Heart right ventricle (tissue), 16 donors: ENCODE results near the gene ADCK1. TPM values are rescaled to one million over a fixed set of nuclear protein-coding genes. Genes with fewer than 3 reads are reported as not detected.

Source experiments
- ATAC-seq, 8 donors: fragments of 200-7000 bp; cut with Tn5 transposase; one replicate each; pipeline ENCODE4 v1.9.1; 2020; ENCODE audit warnings: mild to moderate bottlenecking in 8 of 8, moderate library complexity in 8 of 8, moderate number of reproducible peaks in 1 of 8
- DNase-seq, 2 donors: peaks; one replicate each; pipeline ENCODE4 v3.0.0-alpha.2; 2020
- H3K27ac ChIP-seq, 10 donors: fragments of 200-600 bp; sonication (generic) in 2 of 10; one replicate each; pipeline versions ENCODE4 v1.5.0 to v1.8.0; 2020 to 2022; ENCODE audit warnings: mild to moderate bottlenecking in 3 of 10
- H3K27me3 ChIP-seq, 7 donors: fragments of 200-600 bp; one replicate each; pipeline ENCODE4 v1.8.0; 2021 to 2022; ENCODE audit warnings: mild to moderate bottlenecking in 2 of 7
- H3K36me3 ChIP-seq, 9 donors: fragments of 200-600 bp; sonication (generic) in 1 of 9; one replicate each; pipeline versions ENCODE4 v1.5.0 to v1.8.0; 2020 to 2022; ENCODE audit warnings: mild to moderate bottlenecking in 2 of 9
- H3K4me1 ChIP-seq, 9 donors: fragments of 200-600 bp; sonication (generic) in 1 of 9; one replicate each; pipeline versions ENCODE4 v1.5.0 to v1.8.0; 2020 to 2022; ENCODE audit warnings: mild to moderate bottlenecking in 4 of 9
- H3K4me3 ChIP-seq, 10 donors: fragments of 200-600 bp; sonication (generic) in 2 of 10; one replicate each; pipeline versions ENCODE4 v1.5.0 to v1.8.0; 2020 to 2022; ENCODE audit warnings: mild to moderate bottlenecking in 7 of 10, moderate library complexity in 2 of 10
- H3K9me3 ChIP-seq, 11 donors: fragments of 200-600 bp in 10 of 11; sonication (generic) in 2 of 11; one replicate each; pipeline versions ENCODE4 v1.5.0 to v1.8.0; 2013 to 2022; ENCODE audit warnings: mild to moderate bottlenecking in 2 of 11, control low read depth in 1 of 11, moderate library complexity in 1 of 11
- WGBS, 2 donors: extraction: QIAGEN DNeasy Blood & Tissue Kit; methylation state at CpG; one replicate each; pipeline ENCODE4 v1.1.7; 2013; ENCODE audit warnings: inconsistent platforms in 1 of 2; 5-methylcytosine and 5-hydroxymethylcytosine counted together
- intact Hi-C, 10 donors: fragments of 100-400 bp; cut with DNase I; formaldehyde crosslinking; loops; one replicate each; pipeline versions ENCODE4 v1.11.1 to v1.14.2; 2022
- polyA plus RNA-seq, 2 donors: library from polyadenylated mRNA; stranded (reverse); fragments of 200-250 nt; gene quantifications; one replicate each; pipeline ENCODE4 v1.2.3, GENCODE V29; 2013
- total RNA-seq, 10 donors: library from RNA; stranded (reverse); fragmentation: NEBNext Ultra II Directional in 3 of 10; extraction: Animal tissue kit (Norgen Biotek cat#: 25700) in 3 of 10; gene quantifications; one replicate each; pipeline versions ENCODE4 v1.2.1 to v1.2.4, GENCODE V29; 2021 to 2023
- TF ChIP-seq, protein P1 (sequence below), 9 donors: fragments of 200-600 bp; sonication (generic) in 2 of 9; IDR thresholded peaks; one replicate each; pipeline versions ENCODE4 v1.5.0 to v1.8.0; 2021 to 2022; ENCODE audit warnings: antibody characterized with exemption in 9 of 9, mild to moderate bottlenecking in 5 of 9, moderate library complexity in 1 of 9
- donor health status: Arrhythmogenic right ventricular cardiomyopathy.
- donor health status: ischemic (EF 13 %, LVEDD 7.1; RV severe dilation, severe dysfunction).
- donor health status: healthy with polysubstance abuse.
- donor health status: DM: no; HTN: yes; CAD: no.
- donor health status: DM: no; HTN: no; CAD: no.
- donor health status: ischemic (EF 25% LVEDD 6.9; RV normal size, moderate dysfunction).
- donor health status: ischemic (EF 25% LVEDD 5.7; RV mildly dilated, moderate dysfunction).
- donor health status: healthy.
- donor health status: DM: yes; HTN: yes; CAD: no.
- donor health status: Ischemic cardiomyopathy.
- donor health status: ischemic (EF 35%, LVEDD 5.7; RV mildly dilated, moderate dysfunction).
- donor health status: nonischemic (EF 11% LVEDD 7.7; RV severe dilation, severe dysfunction).
- donor health status: DM: yes; HTN: yes; CAD: no.
- donor health status: PGD.
- donor health status: ischemic (EF 29% LVEDD 5.4; RV normal size, mild dysfunction).
- donor health status: nonischemic (EF 23%, LVEDD 6.1; RV moderate dilation, normal function).

The ADCK1 gene
- total and polyA plus RNA-seq, 12 donors = 6.2 to 33.9 (median 7.3) TPM

DNA sequence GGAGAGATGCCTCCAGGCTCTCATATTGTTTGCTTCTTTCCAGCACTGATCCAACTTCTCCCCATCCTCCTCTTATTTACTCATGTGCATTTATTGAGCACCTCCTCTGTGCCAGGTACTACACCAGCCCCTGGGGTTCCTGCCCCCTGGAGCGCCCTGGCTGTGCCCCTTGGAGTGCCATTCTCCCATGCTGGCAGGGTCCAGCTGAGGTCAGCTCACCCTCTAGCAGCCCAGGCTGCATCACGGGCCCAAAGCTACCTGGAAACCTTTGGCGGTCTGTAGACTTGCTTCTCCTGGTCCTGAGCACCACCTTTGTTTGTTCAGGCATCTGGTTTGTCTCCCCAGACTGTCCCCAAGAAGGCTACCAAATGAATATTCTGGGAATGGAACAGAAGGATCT, 67.0 kb downstream of the ADCK1 start:
- Histone ChIP-seq H3K9me3 (peaks cover 0 to 8% (median 0%) of the 10 kb centered on the region in 11 donors), H3K27me3 (no peaks in the 10 kb centered on the region), H3K36me3 (no peaks in the 10 kb centered on the region), H3K4me3 (no peak overlapping the region), H3K4me1 (peaks cover 0 to 3% (median 0%) of the 10 kb centered on the region in 9 donors), H3K27ac (no peak overlapping the region)
- ATAC-seq (no peak), DNase-seq (no peak)
- intact Hi-C loops = loop anchor here in 8 of 10 donors (10.0 kb wide), 5 partner anchors 98 to 728 kb away; no protein-coding TSS in a partner anchor
- 94 to 95% methylated on average over 3 of the region's 3 CpGs for WGBS, 2 donors
- TF ChIP-seq, protein P1, sequence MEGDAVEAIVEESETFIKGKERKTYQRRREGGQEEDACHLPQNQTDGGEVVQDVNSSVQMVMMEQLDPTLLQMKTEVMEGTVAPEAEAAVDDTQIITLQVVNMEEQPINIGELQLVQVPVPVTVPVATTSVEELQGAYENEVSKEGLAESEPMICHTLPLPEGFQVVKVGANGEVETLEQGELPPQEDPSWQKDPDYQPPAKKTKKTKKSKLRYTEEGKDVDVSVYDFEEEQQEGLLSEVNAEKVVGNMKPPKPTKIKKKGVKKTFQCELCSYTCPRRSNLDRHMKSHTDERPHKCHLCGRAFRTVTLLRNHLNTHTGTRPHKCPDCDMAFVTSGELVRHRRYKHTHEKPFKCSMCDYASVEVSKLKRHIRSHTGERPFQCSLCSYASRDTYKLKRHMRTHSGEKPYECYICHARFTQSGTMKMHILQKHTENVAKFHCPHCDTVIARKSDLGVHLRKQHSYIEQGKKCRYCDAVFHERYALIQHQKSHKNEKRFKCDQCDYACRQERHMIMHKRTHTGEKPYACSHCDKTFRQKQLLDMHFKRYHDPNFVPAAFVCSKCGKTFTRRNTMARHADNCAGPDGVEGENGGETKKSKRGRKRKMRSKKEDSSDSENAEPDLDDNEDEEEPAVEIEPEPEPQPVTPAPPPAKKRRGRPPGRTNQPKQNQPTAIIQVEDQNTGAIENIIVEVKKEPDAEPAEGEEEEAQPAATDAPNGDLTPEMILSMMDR (IDR thresholded peaks at IDR 0.05) = no peak

DNA sequence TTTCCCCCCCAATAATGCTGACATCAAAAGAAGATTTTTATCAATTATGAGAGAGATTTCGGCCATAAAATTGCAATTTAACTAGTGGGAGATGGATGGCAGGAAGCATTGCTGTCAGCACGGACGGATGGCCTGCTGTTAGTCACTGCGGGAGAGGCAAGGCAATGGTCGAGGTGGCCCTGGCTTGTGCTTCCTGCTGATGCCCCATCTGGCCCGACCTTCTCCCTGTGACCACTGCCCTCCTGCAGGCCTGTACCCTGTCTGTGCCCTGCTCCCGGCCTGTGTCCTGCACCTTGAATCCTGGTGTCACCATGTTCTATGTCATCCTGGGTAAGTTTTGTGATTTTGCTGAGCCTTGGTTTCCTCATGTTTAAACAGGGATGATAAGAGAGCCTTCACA, 67.6 kb downstream of the ADCK1 start:
- H3K4me3 ChIP-seq = no peak overlapping the region
- DNase-seq (no peak), ATAC-seq (no peak)
- WGBS, 2 donors = 78 to 82% methylated on average over 7 of the region's 7 CpGs
- H3K9me3 ChIP-seq = peaks cover 0 to 8% (median 0%) of the 10 kb centered on the region in 11 donors
- no peaks in the 10 kb centered on the region for H3K4me1 ChIP-seq
- H3K36me3 ChIP-seq = no peaks in the 10 kb centered on the region
- H3K27me3 ChIP-seq = no peaks in the 10 kb centered on the region
- intact Hi-C loops = loop anchor here in 8 of 10 donors (10.0 kb wide), 5 partner anchors 97 to 727 kb away; no protein-coding TSS in a partner anchor
- H3K27ac ChIP-seq = no peak overlapping the region
- TF ChIP-seq, protein P1 (IDR thresholded peaks at IDR 0.05) = no peak

DNA sequence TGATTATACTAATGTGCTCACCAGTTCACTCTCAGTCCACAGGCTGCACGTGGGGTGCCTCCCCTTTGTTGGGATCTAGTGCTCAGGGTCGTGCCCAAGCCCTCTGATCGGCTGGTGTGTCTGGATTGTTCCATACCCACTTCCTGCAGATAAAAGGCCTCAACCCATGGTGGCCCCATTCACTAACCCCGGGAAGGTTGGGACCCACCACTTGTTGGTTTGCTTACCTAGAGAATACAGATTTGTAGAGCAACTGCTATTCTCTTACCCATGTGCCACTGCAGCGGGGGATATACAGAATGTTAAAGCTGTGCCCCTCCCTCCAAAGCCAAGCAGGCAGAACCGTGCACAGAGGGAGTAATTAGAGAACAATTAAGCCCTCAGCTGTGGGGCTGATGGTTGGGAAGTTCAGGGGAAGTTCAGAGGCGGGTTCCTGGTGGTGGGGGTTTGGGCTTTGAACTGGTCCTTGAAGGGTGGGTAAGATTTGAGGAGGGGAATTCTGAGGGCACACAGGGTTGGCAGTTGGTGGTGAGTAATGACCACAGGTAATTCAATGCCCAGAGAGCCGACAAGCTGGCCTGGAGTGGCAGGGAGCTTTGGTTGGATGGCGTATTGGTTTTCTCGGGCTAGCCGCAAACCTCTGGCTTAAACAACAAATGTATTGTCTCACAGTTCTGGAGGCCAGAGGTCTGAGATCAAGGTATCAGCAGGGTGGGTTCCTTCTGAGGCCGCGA, 68.8 kb downstream of the ADCK1 start:
- Histone ChIP-seq H3K4me3 (no peak overlapping the region), H3K4me1 (no peaks in the 10 kb centered on the region), H3K27ac (no peak overlapping the region), H3K27me3 (no peaks in the 10 kb centered on the region), H3K9me3 (peaks cover 0 to 8% (median 0%) of the 10 kb centered on the region in 11 donors), H3K36me3 (no peaks in the 10 kb centered on the region)
- DNase-seq (no peak), ATAC-seq (no peak)
- TF ChIP-seq, protein P1 (IDR thresholded peaks at IDR 0.05) = no peak
- intact Hi-C loops = loop anchor here in 8 of 10 donors (10.0 kb wide), 5 partner anchors 96 to 726 kb away; no protein-coding TSS in a partner anchor
- WGBS, 2 donors = 84 to 87% methylated on average over 13 of the region's 13 CpGs

DNA sequence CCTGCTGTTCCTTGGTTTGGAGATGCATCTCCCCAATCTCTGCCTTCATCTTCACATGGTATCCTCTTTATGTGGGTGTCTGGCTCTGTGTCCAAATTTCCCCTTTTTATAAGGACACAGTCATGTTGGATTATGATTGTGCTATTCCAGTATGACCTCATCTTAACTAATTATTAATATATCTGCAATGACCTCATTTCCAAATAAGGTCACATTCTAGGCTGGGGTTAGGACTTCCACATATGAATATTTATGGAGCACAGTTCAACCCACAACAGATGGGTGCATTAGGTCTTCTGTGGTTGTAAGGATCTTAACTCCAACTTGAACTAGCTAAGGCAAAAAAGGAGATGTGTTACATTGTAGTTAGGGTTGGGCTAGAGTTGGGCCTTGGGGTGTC, 69.4 kb downstream of the ADCK1 start:
- ATAC-seq (no peak), DNase-seq (no peak)
- TF ChIP-seq, protein P1 (IDR thresholded peaks at IDR 0.05) = no peak
- Histone ChIP-seq H3K9me3 (peaks cover 0 to 8% (median 0%) of the 10 kb centered on the region in 11 donors), H3K4me1 (no peaks in the 10 kb centered on the region), H3K36me3 (no peaks in the 10 kb centered on the region), H3K27me3 (no peaks in the 10 kb centered on the region), H3K4me3 (no peak overlapping the region), H3K27ac (no peak overlapping the region)
- intact Hi-C loops = loop anchor here in 8 of 10 donors (10.0 kb wide), 5 partner anchors 95 to 725 kb away; no protein-coding TSS in a partner anchor
